ENCODE data around the gene CTNND1.

The CTNND1 gene

DNA sequence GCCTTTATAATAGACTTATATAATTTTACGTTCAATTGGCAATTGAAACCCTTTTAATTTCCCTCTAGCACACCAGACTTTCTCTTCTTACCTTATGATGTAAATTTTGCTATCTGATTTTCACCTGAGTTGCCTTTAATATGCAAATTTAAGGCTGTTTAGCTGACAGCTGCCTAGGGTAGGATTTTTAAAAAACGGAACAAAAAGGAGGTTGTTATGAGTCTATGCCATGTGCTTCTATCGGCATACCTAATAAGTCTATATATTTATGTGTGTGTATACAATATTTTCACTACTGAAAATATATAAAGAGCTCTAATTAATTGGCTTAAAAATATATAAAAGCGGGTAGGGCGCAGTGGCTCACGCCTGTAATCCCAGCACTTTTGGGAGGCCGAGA lies 32.1 kb upstream of the CTNND1 start:
- ChIA-PET POLR2A (no interaction called here), CTCF (no interaction called here)
- no peaks in the 10 kb centered on the region for H3K36me3 ChIP-seq (ENCODE audit: control insufficient read depth in 2 of 2, insufficient read depth in 1 of 2, low read length in 2 of 2)
- TF ChIP-seq, protein P1, sequence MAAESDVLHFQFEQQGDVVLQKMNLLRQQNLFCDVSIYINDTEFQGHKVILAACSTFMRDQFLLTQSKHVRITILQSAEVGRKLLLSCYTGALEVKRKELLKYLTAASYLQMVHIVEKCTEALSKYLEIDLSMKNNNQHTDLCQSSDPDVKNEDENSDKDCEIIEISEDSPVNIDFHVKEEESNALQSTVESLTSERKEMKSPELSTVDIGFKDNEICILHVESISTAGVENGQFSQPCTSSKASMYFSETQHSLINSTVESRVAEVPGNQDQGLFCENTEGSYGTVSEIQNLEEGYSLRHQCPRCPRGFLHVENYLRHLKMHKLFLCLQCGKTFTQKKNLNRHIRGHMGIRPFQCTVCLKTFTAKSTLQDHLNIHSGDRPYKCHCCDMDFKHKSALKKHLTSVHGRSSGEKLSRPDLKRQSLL (tag by site-specific recombination; IDR thresholded peaks at IDR 0.05) = no peak
- TF ChIP-seq GLIS2 (tag by site-specific recombination; IDR thresholded peaks at IDR 0.05) (no peak), ZNF792 (tag by site-specific recombination; IDR thresholded peaks at IDR 0.05) (no peak), ZNF133 (tag by site-specific recombination; IDR thresholded peaks at IDR 0.05) (no peak), MEIS1 (CRISPR knock-in tag; IDR thresholded peaks at IDR 0.05; ENCODE audit: borderline replicate concordance) (no peak), ZNF561 (tag by site-specific recombination; IDR thresholded peaks at IDR 0.05; ENCODE audit: borderline replicate concordance) (no peak), ZNF23 (tag by site-specific recombination; IDR thresholded peaks at IDR 0.05; ENCODE audit: borderline replicate concordance) (no peak), ZFP3 (tag by site-specific recombination; IDR thresholded peaks at IDR 0.05; ENCODE audit: low read depth) (no peak)
- H3K27ac ChIP-seq (ENCODE audit: extremely low read depth, low read depth, low read length) = no peak overlapping the region
- no peak overlapping the region for H3K4me3 ChIP-seq (ENCODE audit: low read depth, low read length)
- no peaks in the 10 kb centered on the region for H3K4me1 ChIP-seq (ENCODE audit: control insufficient read depth, insufficient read depth, low read length)
- H3K9me3 ChIP-seq (ENCODE audit: control insufficient read depth, insufficient read depth, low read depth, low read length) = no peaks in the 10 kb centered on the region

DNA sequence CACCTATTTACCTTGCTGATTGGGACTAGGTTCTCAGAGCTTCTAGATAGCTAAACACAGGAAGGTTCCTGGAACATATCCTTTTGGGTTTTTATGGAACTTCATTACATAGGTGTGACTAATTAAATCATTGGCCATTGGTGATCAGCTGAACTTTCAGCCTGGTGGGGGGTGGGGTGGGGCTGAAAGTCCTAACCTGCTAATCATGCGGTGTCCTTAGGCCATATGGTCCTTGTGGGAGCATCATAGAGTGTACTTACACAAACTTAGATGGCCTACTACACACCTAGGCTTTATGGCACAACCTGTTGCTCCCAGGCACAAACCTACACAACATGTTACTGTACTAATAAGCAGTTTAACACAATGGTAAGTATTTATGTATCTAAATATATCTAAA lies 28.9 kb upstream of the CTNND1 start:
- peak; percentile 77 for TF ChIP-seq SCRT2 (tag by site-specific recombination; IDR thresholded peaks at IDR 0.05)
- no peak for TF ChIP-seq ZNF391 (tag by site-specific recombination; IDR thresholded peaks at IDR 0.05; ENCODE audit: borderline replicate concordance, low read depth)
- TF ChIP-seq BCL11B (tag by site-specific recombination; IDR thresholded peaks at IDR 0.05; ENCODE audit: low read depth) = no peak
- no peak for TF ChIP-seq ZNF830 (tag by site-specific recombination; IDR thresholded peaks at IDR 0.05; ENCODE audit: low read depth)
- TF ChIP-seq, protein P2, sequence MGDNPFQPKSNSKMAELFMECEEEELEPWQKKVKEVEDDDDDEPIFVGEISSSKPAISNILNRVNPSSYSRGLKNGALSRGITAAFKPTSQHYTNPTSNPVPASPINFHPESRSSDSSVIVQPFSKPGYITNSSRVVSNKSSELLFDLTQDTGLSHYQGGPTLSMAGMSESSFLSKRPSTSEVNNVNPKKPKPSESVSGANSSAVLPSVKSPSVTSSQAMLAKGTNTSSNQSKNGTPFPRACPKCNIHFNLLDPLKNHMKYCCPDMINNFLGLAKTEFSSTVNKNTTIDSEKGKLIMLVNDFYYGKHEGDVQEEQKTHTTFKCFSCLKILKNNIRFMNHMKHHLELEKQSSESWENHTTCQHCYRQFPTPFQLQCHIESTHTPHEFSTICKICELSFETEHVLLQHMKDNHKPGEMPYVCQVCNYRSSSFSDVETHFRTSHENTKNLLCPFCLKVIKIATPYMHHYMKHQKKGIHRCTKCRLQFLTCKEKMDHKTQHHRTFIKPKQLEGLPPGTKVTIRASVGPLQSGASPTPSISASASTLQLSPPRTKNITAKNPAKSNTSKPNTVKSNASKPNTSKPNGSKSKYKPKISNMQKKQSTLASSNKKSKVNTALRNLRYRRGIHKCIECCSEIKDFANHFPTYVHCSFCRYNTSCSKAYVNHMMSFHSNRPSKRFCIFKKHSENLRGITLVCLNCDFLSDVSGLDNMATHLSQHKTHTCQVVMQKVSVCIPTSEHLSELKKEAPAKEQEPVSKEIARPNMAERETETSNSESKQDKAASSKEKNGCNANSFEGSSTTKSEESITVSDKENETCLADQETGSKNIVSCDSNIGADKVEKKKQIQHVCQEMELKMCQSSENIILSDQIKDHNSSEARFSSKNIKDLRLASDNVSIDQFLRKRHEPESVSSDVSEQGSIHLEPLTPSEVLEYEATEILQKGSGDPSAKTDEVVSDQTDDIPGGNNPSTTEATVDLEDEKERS (tag by site-specific recombination; IDR thresholded peaks at IDR 0.05) = no peak
- TF ChIP-seq ZNF626 (tag by site-specific recombination; IDR thresholded peaks at IDR 0.05) = no peak
- TF ChIP-seq SCRT1 (tag by site-specific recombination; IDR thresholded peaks at IDR 0.05; ENCODE audit: borderline replicate concordance) = peak; percentile 44; the same call in 1 of the 2 replicates
- TF ChIP-seq ZNF37A (tag by site-specific recombination; IDR thresholded peaks at IDR 0.05) = no peak
- no peak for TF ChIP-seq ZNF2 (tag by site-specific recombination; IDR thresholded peaks at IDR 0.05)
- no peak for TF ChIP-seq ZNF350 (tag by site-specific recombination; IDR thresholded peaks at IDR 0.05)
- ChIA-PET POLR2A (no interaction called here), CTCF (interaction anchor here (0.9 to 1.6 kb wide), 2 partner anchors 8 to 68 kb away, joined by 3 to 6 read pairs; partner anchors contain the start of gene SELENOH)

More for the DNA sequence above, 28.9 kb upstream of the CTNND1 start:
- Histone ChIP-seq H3K4me3 (ENCODE audit: low read depth, low read length) (no peak overlapping the region), H3K9me3 (ENCODE audit: control insufficient read depth, insufficient read depth, low read depth, low read length) (no peaks in the 10 kb centered on the region), H3K36me3 (ENCODE audit: control insufficient read depth in 2 of 2, insufficient read depth in 1 of 2, low read length in 2 of 2) (peaks cover 0 to 6% of the 10 kb centered on the region in 2 experiments; a peak in 2 of 3 replicates), H3K27ac (ENCODE audit: extremely low read depth, low read depth, low read length) (no peak overlapping the region), H3K4me1 (ENCODE audit: control insufficient read depth, insufficient read depth, low read length) (no peaks in the 10 kb centered on the region)
